HG02840 (cell line): ENCODE results near the gene SIRPA.

Source experiments
- ATAC-seq: cut with Tn5 transposase; IDR thresholded peaks from one replicate; pipeline ENCODE4 v1.9.1; 2021; ENCODE audit warnings: mild to moderate bottlenecking, moderate library complexity, moderate number of reproducible peaks; ENCODE audit not compliant: unreplicated experiment, low FRiP score

Gene SIRPA

DNA sequence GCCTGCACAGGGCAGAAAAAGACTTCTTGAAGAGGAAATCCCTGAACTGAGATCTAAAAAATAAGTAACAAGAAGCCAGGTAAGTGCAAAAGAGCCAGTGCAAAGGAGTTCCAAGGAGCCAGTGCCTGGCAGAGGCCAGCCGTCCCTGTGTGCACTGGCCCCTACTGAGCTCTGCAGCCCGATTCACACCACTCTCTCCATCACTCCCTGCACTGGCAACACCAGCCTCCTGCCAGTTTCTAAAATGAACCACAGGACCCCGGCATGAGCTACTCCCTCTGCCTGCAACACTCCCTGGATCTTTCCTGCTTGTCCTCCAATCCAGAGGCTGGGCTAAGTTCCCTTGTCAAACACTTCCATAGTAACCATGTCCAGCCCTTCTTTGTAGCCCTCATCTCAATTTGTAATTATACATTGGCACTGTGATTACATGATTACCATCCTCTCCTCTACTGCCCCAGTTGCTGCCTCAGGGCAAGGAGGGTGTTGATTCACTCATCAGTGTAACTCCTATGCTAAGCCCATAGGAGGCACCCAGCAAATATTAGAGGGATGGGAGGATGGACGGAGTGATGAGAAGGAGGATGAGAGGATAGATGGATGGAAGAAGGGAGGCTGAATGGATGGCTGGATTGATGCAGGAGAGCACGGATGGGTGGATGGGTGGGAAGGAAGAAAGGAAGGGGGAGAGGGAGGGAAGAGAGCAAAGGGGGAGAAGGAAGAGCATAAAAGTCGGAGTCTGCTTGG, 49.3 kb downstream of the SIRPA start:
- no peak for ATAC-seq

DNA sequence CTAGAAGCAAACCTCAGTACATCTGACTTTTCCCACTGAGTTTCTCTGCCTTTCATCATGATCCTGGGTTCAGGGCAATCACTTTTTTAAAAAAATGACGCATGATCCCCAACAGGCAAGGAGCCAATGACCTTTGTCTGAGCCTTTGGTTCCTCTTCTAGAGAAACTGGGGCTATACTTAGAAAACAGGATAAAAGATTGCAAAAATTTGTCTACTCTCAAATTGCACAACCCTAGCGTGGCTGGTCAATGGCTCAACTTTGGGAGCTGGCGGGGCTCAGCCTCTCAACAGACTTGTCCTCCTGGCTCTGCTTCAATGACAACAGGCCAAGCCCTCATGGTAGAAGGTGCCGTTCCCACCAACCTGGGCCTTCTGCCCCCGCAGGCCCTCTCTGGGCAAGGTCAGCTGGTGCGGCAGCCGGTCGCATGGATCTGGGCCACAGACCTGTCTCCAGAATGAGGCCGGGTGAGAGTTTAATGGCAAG, 50.0 kb downstream of the SIRPA start:
- no peak for ATAC-seq

DNA sequence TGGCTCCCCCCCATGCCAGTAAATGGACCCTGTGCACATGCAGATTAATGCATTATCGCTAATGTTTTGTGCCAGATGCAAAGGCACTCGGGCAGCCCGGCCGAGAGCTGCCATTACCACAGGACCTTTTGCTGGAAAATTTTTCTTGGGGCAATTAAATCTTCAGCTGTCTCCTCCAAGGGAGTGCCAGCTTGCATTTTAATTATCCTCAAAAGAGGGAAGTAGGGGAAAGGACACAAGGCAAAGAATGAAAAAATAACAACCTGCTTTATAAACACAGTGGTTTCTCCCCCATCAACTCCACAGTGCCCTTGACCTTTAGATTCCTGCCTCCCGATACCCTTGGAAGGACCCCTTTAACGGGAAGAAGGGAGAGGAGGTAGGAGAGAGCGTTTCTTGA, 50.5 kb downstream of the SIRPA start:
- ATAC-seq, result no peak

DNA sequence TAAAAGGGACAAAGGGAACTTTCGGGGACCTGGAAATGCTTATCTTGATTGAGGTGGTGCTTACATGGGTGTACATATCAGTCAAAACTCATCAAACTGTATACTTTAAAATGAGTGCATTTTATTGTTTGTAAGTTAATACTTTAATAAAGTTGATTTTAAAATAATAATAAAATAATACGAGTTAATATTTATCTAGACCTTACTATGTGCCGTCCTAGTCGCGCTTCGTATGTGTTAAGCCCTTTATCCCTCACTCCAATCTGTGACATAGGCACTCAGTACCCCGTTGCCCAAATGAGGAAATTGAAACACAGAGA, 51.2 kb downstream of the SIRPA start:
- ATAC-seq, result no peak

DNA sequence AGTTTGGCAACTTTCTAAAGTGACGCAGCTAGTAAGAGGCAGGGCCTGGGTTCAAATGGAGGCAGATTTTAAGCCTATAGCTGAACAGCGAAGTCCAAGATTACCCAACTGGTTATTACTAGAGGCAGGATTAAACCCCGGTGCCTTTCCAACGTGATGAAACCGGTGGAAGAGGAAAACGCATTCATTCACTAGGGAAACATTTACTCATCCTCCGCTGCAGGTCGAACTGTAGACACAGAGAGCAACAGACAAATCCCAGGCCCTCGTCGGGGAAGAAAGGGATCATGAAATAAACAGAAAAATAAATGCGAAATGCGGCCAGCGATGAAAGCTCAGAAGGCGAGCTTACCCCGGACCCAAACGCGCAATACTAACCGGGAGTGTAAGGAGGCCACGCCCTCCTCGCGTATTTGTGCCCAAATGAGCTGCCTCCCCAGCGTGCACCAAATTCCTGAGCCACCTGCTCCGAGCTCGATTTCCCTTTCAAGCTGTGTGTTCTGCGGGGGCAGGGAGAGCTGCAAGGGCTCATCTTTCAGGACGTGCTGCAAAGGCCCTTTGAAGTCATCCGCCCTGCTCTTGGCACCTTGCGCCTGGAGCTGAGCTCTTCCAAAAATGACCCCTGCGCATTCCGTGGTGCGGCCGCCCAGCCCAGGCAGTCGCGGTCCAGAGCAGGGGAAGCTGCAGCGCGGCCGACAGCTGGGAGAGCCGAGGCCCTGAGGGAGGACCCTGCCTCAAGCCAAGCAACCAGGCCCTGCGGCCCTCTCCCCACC, 51.7 kb downstream of the SIRPA start:
- ATAC-seq, result no peak

DNA sequence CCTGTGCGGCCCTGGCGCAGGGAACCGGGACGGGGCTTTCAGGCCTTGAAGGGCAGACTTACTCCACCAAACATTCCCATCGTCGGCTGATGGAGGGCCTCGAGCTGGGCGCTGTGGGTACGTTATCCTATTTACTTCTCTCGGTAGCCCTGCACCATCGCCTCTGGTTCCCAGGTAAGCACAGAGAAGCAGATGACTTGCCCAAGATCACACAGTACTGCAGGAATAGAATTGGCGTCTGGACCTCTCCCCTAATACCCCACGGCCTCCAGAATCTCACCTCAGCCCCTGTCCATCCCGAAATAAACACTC, 52.3 kb downstream of the SIRPA start:
- ATAC-seq, result no peak

DNA sequence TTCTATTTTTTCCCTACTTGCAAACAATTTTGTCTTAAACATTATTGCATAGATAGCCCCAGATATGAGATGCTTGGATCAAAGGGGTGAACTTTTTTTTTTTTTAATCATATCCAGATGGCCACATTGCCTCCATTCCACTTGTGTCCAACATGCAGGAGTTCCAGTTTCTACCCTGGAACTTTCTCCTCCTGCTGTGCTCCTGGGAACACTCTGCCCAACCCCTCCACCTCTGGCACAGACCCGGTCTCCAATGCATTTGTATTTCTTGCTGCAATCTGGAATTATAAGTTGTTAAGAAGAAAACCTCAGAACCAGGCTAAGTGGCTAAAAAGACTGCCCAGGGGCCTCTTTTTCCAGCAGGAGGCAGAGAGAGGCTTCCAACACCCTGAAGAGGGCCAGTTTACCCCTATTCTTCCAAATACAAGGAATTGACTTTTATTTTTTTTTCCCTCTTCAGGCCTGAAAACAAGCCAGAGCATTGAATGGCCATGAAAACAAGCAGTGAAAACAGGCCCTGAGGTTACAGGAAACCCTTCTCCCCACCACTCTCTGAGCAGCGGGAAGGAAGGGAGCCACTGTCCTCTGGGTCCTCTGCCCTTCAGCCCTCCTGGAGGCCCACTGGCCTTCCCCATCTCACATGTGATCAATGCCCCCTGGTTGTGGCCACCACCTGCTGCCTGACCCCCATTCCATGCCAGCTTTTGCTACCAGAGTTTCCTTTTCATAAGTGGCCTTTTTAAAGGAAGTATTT, 54.3 kb downstream of the SIRPA start:
- ATAC-seq, result no peak

GRCh38 chr20:1950836-1951235, 55.6 kb downstream of the SIRPA start:
- no peak for ATAC-seq

GRCh38 chr20:1951436-1952115, 56.4 kb downstream of the SIRPA start:
- ATAC-seq, result no peak

GRCh38 chr20:1952737-1953530, 57.7 kb downstream of the SIRPA start:
- ATAC-seq, result no peak

DNA sequence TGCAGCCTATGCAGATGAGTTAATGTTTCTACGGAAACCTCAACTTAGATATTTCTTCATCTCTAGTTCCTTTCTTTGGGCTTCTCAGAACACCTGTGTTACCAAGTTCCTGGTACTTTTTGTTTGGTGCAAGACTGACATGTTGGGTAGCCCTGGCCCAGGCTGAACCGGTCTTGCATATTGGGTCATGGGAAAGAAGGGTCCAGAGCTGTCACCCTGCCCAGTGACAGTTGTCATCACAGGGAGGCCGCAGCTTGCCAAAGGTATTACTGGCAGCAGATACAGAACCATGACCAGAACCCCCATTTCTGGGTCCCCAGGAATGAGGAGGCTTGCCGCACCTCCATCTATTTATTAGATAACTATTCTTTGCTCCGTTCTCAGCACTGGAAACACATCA, 58.4 kb downstream of the SIRPA start:
- ATAC-seq, result no peak

DNA sequence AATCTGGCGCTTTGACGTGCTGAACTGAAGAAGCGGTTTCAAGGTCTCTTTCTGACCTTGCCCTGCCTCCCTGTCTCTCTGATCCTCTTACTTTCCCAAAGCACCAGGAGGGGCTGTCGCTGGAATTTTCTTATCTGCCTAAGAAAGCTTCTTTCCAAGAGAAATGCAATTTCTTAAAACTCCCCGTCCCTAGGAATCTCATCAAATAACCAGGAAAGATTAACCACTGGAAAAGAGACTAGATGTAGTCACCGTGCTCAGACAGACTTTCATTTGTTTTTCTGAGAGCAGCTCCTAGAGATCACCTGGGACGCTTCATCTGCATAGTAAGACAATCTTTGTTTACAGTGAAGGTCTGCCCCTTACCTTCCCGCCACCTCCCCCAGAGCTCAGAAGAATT, 60.0 kb downstream of the SIRPA start:
- no peak for ATAC-seq

- ATAC-seq, result no peak
These were observed 63.2 kb downstream of the SIRPA start for GRCh38 chr20:1958426-1958825.

GRCh38 chr20:1959156-1959555, 63.9 kb downstream of the SIRPA start:
- ATAC-seq, result no peak

GRCh38 chr20:1961374-1961773, 66.2 kb downstream of the SIRPA start:
- ATAC-seq, result no peak

DNA sequence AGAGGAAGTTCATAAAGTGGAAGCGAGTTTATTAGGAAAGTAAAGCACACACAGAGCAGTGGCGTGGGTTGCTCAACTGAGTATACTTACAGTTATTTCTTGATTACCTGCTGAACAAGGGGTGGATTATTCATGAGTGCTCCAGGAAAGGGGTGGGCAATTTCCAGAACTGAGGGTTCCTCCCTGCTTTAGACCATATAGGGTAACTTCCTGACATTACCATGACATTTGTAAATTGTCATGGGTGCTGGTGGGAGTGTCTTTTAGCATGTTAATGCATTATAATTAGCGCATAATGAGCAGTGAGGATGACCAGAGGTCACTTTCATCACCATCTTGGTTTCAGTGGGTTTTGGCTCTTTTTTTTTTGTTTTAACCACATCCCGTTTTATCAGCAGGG, 68.9 kb downstream of the SIRPA start:
- ATAC-seq, result no peak

- no peak for ATAC-seq
These were observed 69.6 kb downstream of the SIRPA start for GRCh38 chr20:1964659-1965405.

- no peak for ATAC-seq
These were observed 70.5 kb downstream of the SIRPA start for GRCh38 chr20:1965520-1966351.

DNA sequence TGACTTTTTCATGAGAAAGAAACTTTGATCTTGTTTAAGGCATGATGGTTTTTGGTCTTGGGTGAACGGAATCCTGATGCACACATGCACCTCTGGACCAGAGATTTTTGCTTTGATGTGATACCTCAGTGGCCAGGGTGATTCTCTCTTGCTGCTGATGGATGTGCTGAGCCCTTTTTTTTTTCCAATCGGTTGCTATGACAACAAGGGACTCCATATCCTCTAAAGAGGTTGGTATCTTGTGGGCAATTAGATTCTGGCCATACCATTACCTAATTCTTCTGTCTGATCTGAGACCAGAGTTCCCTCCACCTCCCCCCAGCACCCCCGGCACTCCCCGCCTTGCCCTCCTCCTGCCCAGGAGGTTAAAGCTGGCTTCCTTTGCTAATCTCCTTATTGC, 73.8 kb downstream of the SIRPA start:
- ATAC-seq, result no peak
